ENCODE data around the gene VTI1A.
A peak's percentile ranks its signal among the peaks of the same experiment; 100 is the strongest.

The VTI1A gene

GRCh38 chr10:112827086-112827485, 380.1 kb downstream of the VTI1A start:
- Histone ChIP-seq H3K4me3 (ENCODE audit: low read length) (no peak overlapping the region), H3K27me3 (replicated peaks; ENCODE audit: control insufficient read depth, insufficient read depth, low read length) (no peaks in the 10 kb centered on the region), H3K4me1 (ENCODE audit: control insufficient read depth, insufficient read depth, low read length) (no peaks in the 10 kb centered on the region), H3K36me3 (ENCODE audit: control insufficient read depth, insufficient read depth, low read length, severe bottlenecking) (no peaks in the 10 kb centered on the region), H3K9me3 (ENCODE audit: control insufficient read depth, low read length) (no peaks in the 10 kb centered on the region), H3K9ac (ENCODE audit: low read length) (no peak overlapping the region)
- no peak for DNase-seq (ENCODE audit: low read depth)

DNA sequence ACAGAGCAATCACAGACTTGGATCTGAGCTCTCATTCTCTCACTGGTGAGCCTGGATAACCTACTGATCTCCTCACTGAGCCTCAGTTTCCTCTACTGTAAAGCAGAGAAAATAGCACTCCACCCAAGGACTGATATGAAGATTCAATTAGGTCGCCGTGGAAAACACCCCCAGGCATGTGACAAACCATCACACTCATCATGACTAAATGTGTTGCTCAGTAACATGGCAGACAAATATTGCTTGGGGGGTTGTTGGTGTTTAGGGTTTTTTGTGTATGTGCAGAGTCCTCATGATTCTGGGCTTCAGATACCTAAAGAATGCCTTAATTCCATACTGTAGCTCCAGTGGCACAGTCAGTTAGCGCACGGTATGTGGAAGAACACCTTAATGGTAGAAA, 380.9 kb downstream of the VTI1A start:
- Histone ChIP-seq H3K9ac (ENCODE audit: low read length) (no peak overlapping the region), H3K4me3 (ENCODE audit: low read length) (no peak overlapping the region), H3K27me3 (replicated peaks; ENCODE audit: control insufficient read depth, insufficient read depth, low read length) (no peaks in the 10 kb centered on the region), H3K4me1 (ENCODE audit: control insufficient read depth, insufficient read depth, low read length) (no peaks in the 10 kb centered on the region), H3K36me3 (ENCODE audit: control insufficient read depth, insufficient read depth, low read length, severe bottlenecking) (no peaks in the 10 kb centered on the region), H3K9me3 (ENCODE audit: control insufficient read depth, low read length) (no peaks in the 10 kb centered on the region)
- DNase-seq (ENCODE audit: low read depth), result no peak

- no peak for DNase-seq (ENCODE audit: low read depth)
Observed at GRCh38 chr10:112831859-112832258, 384.8 kb downstream of the VTI1A start.

GRCh38 chr10:112832361-112832878, 385.4 kb downstream of the VTI1A start:
- Histone ChIP-seq H3K4me3 (ENCODE audit: low read length) (no peak overlapping the region), H3K9ac (ENCODE audit: low read length) (no peak overlapping the region), H3K27me3 (replicated peaks; ENCODE audit: control insufficient read depth, insufficient read depth, low read length) (no peaks in the 10 kb centered on the region), H3K9me3 (ENCODE audit: control insufficient read depth, low read length) (no peaks in the 10 kb centered on the region), H3K36me3 (ENCODE audit: control insufficient read depth, insufficient read depth, low read length, severe bottlenecking) (no peaks in the 10 kb centered on the region), H3K4me1 (ENCODE audit: control insufficient read depth, insufficient read depth, low read length) (peaks cover 12% of the 10 kb centered on the region)
- no peak for DNase-seq (ENCODE audit: low read depth)

More at GRCh38 chr10:112831859-112832258, 384.8 kb downstream of the VTI1A start:
- no peaks in the 10 kb centered on the region for H3K27me3 ChIP-seq (replicated peaks; ENCODE audit: control insufficient read depth, insufficient read depth, low read length)
- no peaks in the 10 kb centered on the region for H3K36me3 ChIP-seq (ENCODE audit: control insufficient read depth, insufficient read depth, low read length, severe bottlenecking)
- H3K4me1 ChIP-seq (ENCODE audit: control insufficient read depth, insufficient read depth, low read length), result peaks cover 12% of the 10 kb centered on the region
- H3K4me3 ChIP-seq (ENCODE audit: low read length), result no peak overlapping the region
- H3K9me3 ChIP-seq (ENCODE audit: control insufficient read depth, low read length), result no peaks in the 10 kb centered on the region
- H3K9ac ChIP-seq (ENCODE audit: low read length), result no peak overlapping the region

DNA sequence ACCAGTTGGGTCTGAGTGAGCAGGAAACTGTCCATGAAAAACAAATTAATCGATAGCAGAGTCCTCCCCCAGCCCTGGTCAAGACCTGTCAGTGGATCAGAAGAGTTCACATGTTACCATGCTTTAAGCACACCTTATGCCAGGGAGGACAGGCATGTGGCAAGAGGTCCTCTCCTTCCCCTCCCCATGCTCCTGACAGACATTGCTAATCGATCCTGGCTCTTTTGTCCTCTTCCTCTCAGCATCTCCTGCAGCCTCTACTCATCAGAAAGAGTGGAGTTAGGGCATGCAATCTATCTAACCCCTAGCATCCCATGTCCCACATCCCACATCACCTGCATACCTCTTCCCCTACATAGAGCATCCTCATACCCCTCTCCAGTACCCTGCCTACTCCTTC, 385.9 kb downstream of the VTI1A start:
- Histone ChIP-seq H3K36me3 (ENCODE audit: control insufficient read depth, insufficient read depth, low read length, severe bottlenecking) (no peaks in the 10 kb centered on the region), H3K9me3 (ENCODE audit: control insufficient read depth, low read length) (no peaks in the 10 kb centered on the region), H3K4me1 (ENCODE audit: control insufficient read depth, insufficient read depth, low read length) (peaks cover 12% of the 10 kb centered on the region), H3K9ac (ENCODE audit: low read length) (no peak overlapping the region), H3K4me3 (ENCODE audit: low read length) (no peak overlapping the region), H3K27me3 (replicated peaks; ENCODE audit: control insufficient read depth, insufficient read depth, low read length) (no peaks in the 10 kb centered on the region)
- no peak for DNase-seq (ENCODE audit: low read depth)

DNA sequence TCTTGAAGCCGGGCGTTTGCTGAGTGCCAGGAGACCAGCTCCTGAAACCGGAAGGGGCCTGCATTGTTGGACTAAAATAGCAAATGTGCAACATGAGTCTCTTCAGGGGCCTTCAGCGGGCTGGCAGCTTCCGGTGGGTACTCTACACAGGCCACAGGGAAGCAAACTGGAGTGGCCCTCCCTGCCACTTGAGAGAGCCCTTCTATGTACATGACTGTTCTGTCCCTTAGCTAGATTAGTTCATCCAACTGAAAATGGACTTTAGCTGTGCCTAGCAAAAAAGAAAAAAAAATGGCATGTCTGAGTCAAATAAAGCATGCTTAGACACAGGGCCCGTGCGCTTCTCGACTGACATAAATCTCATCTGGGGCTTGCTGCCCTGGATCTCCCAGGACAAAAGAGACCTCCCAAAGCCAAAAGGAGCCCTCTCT, 387.8 kb downstream of the VTI1A start:
- H3K4me1 ChIP-seq (ENCODE audit: control insufficient read depth, insufficient read depth, low read length), result peaks cover 12% of the 10 kb centered on the region
- no peak overlapping the region for H3K9ac ChIP-seq (ENCODE audit: low read length)
- no peaks in the 10 kb centered on the region for H3K9me3 ChIP-seq (ENCODE audit: control insufficient read depth, low read length)
- DNase-seq (ENCODE audit: low read depth), result no peak
- no peak overlapping the region for H3K4me3 ChIP-seq (ENCODE audit: low read length)
- peaks cover 9% of the 10 kb centered on the region for H3K27me3 ChIP-seq (replicated peaks; ENCODE audit: control insufficient read depth, insufficient read depth, low read length)
- H3K36me3 ChIP-seq (ENCODE audit: control insufficient read depth, insufficient read depth, low read length, severe bottlenecking), result no peaks in the 10 kb centered on the region

DNA sequence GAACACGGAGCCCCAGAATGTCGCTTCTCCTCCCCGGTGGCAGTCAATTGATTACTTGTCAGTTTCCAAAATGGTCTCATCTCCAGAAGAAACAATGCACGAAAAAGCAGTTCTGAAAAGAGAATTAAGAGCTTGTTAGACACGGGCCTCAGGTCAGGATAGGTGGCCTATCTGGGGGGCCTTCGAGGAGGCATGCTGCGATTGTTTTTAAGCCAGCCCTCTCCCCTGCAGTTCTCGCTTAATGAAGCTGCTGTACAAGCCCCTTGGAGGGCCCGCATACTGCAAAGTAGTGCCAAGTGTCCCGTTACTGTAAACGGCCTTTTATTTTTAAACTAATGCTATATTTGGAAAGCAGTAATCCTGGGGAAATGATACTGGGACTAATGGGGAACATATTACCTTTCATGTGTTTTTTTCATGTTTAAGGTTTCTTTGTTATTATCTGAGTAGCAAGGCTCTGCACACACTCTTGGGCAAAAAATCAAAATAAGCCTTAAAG, 388.3 kb downstream of the VTI1A start:
- Histone ChIP-seq H3K4me1 (ENCODE audit: control insufficient read depth, insufficient read depth, low read length) (peaks cover 12% of the 10 kb centered on the region), H3K9me3 (ENCODE audit: control insufficient read depth, low read length) (peaks cover 4% of the 10 kb centered on the region), H3K4me3 (ENCODE audit: low read length) (no peak overlapping the region), H3K27me3 (replicated peaks; ENCODE audit: control insufficient read depth, insufficient read depth, low read length) (peaks cover 9% of the 10 kb centered on the region), H3K9ac (ENCODE audit: low read length) (no peak overlapping the region), H3K36me3 (ENCODE audit: control insufficient read depth, insufficient read depth, low read length, severe bottlenecking) (no peaks in the 10 kb centered on the region)
- no peak for DNase-seq (ENCODE audit: low read depth)

GRCh38 chr10:112835944-112836451, 389.0 kb downstream of the VTI1A start:
- H3K9me3 ChIP-seq (ENCODE audit: control insufficient read depth, low read length), result peaks cover 7% of the 10 kb centered on the region
- no peak for DNase-seq (ENCODE audit: low read depth)
- H3K9ac ChIP-seq (ENCODE audit: low read length), result peak overlapping the region; percentile 10
- peak overlapping the region; percentile 57 for H3K4me3 ChIP-seq (ENCODE audit: low read length)
- H3K27me3 ChIP-seq (replicated peaks; ENCODE audit: control insufficient read depth, insufficient read depth, low read length), result peaks cover 9% of the 10 kb centered on the region
- H3K4me1 ChIP-seq (ENCODE audit: control insufficient read depth, insufficient read depth, low read length), result peaks cover 12% of the 10 kb centered on the region
- no peaks in the 10 kb centered on the region for H3K36me3 ChIP-seq (ENCODE audit: control insufficient read depth, insufficient read depth, low read length, severe bottlenecking)

GRCh38 chr10:112838784-112839481, 391.9 kb downstream of the VTI1A start:
- H3K9me3 ChIP-seq (ENCODE audit: control insufficient read depth, low read length), result peaks cover 7% of the 10 kb centered on the region
- H3K36me3 ChIP-seq (ENCODE audit: control insufficient read depth, insufficient read depth, low read length, severe bottlenecking), result no peaks in the 10 kb centered on the region
- no peak overlapping the region for H3K4me3 ChIP-seq (ENCODE audit: low read length)
- no peak overlapping the region for H3K9ac ChIP-seq (ENCODE audit: low read length)
- no peak for DNase-seq (ENCODE audit: low read depth)
- peaks cover 25% of the 10 kb centered on the region for H3K4me1 ChIP-seq (ENCODE audit: control insufficient read depth, insufficient read depth, low read length)
- peaks cover 9% of the 10 kb centered on the region for H3K27me3 ChIP-seq (replicated peaks; ENCODE audit: control insufficient read depth, insufficient read depth, low read length)

DNA sequence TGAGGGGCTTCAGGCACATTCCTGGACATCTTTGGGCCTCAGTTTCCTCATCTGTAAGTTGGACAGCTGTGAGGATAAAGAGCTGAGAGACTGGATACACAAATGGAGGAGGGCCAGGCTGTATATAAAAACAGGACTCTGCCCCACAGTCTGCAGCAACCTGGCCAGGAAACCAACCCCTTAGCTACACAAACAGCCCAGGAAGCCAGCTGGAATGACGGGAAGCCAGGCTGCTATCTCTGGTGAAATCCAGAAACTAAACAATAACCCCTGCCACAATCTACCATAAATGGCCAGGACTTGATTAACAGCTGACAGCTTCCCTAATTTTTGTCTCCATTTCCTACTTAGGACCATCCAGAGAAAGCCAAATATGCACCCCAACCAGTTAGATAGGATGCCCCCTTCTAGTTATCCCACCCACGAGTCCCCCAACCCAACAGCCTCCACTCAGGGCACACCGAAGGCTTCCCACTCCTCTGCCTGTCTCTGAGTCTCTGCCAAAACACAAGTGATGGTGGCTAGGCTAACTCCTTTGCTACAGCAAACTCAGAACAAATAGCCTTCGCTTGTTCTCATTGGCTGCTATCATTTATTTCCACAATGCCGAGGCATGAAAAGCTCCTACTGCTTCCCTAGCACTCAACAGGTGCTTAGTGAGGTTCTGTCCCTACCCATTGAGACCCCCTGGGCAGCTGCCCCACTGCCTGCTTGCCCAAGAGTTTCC, 393.1 kb downstream of the VTI1A start:
- Histone ChIP-seq H3K36me3 (ENCODE audit: control insufficient read depth, insufficient read depth, low read length, severe bottlenecking) (no peaks in the 10 kb centered on the region), H3K27me3 (replicated peaks; ENCODE audit: control insufficient read depth, insufficient read depth, low read length) (peaks cover 9% of the 10 kb centered on the region), H3K4me1 (ENCODE audit: control insufficient read depth, insufficient read depth, low read length) (peaks cover 25% of the 10 kb centered on the region), H3K9me3 (ENCODE audit: control insufficient read depth, low read length) (peaks cover 7% of the 10 kb centered on the region), H3K9ac (ENCODE audit: low read length) (no peak overlapping the region), H3K4me3 (ENCODE audit: low read length) (no peak overlapping the region)
- DNase-seq (ENCODE audit: low read depth), result no peak

GRCh38 chr10:112841549-112841948, 394.5 kb downstream of the VTI1A start:
- no peaks in the 10 kb centered on the region for H3K36me3 ChIP-seq (ENCODE audit: control insufficient read depth, insufficient read depth, low read length, severe bottlenecking)
- H3K4me3 ChIP-seq (ENCODE audit: low read length), result no peak overlapping the region
- H3K9ac ChIP-seq (ENCODE audit: low read length), result no peak overlapping the region
- H3K27me3 ChIP-seq (replicated peaks; ENCODE audit: control insufficient read depth, insufficient read depth, low read length), result peaks cover 9% of the 10 kb centered on the region
- H3K4me1 ChIP-seq (ENCODE audit: control insufficient read depth, insufficient read depth, low read length), result peaks cover 14% of the 10 kb centered on the region
- DNase-seq (ENCODE audit: low read depth), result no peak
- H3K9me3 ChIP-seq (ENCODE audit: control insufficient read depth, low read length), result peaks cover 7% of the 10 kb centered on the region

Data from adipocyte (in vitro differentiated cells).